ENCODE measurements around the gene IGFBPL1.
"Not testable (repeated sequence)": the region's sequence is repeated elsewhere in the genome, so short reads cannot be mapped to it uniquely, and the experiment has no call there.

Gene IGFBPL1

DNA sequence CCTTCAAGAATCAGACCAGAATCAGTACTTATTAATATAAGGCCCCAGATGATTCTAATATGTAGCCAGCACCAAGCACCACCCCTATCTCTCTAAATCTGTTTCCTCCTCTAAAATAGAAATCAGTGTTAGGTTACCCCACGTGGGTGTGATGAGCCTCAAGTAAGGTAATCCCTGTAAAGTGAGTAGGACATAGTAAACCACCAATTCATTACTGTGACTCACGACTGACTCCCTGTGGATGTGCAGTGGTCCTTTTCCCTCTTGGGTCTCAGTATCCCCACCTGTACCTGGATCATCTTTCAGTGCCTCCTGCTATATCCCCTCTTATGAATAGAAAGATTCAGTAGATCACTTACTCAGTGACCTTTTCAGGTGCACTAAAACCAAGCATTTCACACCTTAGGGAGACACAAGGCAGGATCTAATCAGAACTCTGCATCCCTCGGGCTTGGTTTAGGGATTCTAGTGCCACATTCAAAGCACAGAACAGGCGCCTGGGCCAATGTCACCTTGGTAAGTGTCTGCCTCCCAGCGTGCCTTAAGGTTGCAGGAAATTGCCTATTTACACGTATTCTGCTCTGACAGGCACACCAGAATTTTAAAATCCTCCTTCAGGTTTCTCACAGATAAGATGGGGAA is 43.9 kb downstream of the IGFBPL1 start:
- DNase-seq (ENCODE audit: low spot score), result no peak

DNA sequence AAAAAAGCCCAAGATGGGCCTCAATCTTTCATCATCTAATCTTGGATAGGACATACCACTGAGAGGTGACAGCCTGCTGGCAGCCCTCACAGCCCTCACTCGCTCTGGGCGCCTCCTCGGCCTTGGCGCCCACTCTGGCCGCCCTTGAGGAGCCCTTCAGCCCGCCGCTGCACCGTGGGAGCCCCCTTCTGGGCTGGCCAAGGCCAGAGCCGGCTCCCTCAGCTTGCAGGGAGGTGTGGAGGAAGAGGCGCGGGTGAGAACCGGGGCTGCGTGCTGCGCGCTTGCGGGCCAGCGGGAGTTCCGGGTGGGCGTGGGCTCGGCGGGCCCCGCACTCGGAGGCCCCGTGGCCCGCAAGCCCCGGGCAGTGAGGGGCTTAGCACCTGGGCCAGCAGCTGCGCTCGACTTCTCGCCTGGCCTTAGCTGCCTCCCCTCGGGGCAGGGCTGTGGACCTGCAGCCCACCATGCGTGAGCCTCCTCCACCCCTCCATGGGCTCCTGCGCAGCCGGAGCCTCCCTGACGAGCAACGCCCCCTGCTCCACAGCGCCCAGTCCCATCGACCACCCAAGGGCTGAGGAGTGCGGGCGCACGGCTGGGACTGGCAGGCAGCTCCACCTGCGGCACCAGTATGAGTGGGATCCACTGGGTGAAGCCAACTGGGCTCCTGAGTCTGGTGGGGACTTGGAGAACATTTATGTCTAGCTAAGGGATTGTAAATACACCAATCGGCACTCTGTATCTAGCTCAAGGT is 46.7 kb downstream of the IGFBPL1 start:
- DNase-seq (ENCODE audit: low spot score), result not testable (repeated sequence)

DNA sequence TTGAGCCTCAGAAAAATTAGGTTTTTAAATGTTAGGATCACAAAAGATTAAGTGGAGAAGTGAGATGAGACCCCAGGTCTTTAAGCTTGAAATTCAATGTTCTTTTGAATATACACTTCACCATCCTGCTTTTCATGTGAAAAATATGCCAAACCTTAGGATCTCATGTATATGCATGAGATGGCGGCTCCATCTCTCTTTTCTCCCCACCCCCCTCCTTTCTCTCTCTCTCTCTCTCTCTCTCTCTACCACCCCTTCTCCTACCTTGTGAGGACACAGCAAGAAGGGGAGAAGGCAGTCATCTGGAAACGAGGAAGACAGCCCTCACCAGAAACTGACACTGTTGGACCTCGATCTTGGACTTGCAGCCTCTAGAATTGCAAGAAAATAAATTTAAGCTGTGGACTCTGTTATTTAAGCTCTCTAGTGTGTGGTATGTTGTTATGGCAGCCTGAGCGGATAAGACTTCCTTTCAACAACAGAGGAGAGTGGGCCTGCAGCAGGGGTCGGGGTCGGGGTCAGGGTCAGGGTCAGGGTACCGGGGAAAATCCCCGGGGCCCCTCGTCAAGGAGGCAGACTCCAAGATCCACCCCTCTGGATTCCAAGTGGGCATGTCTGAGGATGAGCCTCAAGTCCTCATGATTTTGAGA is 48.1 kb downstream of the IGFBPL1 start:
- no peak for DNase-seq (ENCODE audit: low spot score)

DNA sequence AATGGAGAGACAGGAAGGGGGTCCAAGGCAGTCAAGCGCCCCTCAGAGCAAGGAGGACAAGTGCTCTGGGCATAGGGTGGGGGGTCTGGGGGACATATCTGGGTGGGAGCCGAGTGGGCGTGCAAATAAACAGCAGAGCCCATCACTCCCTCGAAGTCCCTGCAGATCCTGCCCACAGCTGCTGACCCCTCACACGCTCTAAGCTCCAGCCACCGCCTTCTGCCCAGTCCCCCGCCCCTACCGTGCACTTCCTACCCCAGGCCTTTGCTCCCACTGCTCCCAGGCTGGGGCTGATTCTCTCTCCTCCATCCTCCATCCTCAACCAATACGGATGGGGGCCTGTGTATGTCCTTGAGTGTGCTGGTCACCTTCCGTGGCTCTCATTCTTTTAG is 48.7 kb downstream of the IGFBPL1 start:
- DNase-seq (ENCODE audit: low spot score), result no peak

DNA sequence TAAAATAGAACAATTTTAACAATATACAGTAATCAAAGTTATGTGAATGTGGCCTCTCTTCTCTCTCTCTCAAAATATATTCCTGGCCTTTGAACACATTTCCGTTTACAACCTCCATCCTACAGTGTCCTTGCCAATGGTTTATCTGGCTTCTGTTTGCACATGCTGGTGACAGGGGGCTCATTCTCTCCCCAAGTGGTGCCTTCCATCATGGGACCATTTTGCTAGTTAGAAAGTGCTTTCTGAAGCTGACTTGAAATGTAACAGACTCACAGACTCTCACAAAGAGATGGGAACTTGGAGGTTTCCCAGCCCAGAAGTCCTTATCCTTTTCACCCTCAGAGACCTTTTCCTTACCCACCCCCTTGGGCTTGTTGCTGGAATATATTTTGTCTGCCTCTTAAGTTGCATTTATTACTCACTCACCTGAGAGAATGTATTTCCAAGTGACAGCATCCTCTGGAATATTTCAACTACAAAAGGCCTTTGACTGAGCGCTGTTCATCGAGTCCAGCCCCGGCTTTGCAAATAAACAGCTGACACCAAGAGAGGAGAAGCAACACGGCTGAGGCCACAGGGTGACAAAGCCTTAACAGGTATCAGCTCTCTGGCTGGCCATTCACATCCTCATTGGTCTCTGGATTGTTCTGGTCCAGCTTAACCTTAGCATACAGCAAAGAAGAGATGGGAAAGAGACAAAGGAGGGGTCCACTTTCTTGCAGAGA is 49.2 kb downstream of the IGFBPL1 start:
- no peak for DNase-seq (ENCODE audit: low spot score)

DNA sequence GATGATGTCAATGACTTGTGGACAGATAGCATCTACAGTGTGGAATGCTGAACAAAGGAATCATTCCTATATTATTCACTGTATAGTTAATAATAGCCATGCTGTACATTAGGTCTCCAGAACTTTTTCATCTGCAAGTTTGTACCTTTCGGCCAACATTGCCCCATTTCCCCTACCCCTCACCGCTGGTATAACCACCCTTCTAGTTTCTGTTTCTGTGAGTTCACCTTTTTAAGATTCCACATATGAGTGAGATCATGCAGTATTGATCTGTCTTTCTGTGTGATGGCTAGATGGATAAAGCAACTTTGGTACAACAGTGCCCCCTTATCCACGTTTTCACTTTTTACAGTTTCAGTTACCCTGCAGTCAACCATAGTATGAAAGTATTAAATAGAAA is 50.6 kb downstream of the IGFBPL1 start:
- no peak for DNase-seq (ENCODE audit: low spot score)

DNA sequence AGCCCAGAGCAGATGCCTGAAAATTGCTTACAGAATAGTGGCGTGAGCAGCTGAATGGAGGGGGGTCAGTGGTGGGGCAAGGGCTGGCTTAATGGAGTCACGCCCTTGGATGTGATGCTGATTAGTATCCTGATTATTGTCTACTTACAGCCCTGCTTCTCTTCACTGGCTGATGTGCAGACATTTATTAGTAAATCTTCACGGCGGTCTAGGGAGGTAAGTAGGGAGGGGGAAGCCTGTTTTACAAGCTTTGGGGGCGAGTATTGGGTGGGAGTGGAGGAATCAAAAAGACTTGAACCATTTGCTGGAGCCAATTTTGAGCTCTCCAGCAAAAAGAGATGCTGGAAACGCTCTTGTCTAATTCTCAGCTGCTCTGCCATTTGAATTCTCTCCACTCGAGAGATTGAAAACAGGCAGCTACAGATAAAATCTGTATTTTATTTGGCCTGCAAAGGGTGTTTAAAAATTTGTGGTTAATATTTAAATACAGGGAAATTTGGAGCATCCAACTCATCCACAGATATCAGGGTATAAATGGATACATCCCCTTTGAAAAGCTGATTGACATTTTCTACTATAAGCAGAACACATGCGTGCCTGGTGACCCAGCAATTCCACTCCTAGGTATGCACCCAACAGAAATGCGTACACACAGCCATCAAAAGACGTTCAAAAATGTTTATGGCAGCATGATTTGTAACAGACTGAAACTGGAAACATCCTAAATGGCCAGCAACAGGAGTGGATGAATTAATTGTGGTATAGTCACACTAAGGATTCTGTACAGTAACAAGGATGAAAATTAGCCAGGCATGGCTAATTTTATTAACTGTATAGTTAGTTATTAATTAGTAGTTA is 51.3 kb downstream of the IGFBPL1 start:
- DNase-seq (ENCODE audit: low spot score), result no peak

DNA sequence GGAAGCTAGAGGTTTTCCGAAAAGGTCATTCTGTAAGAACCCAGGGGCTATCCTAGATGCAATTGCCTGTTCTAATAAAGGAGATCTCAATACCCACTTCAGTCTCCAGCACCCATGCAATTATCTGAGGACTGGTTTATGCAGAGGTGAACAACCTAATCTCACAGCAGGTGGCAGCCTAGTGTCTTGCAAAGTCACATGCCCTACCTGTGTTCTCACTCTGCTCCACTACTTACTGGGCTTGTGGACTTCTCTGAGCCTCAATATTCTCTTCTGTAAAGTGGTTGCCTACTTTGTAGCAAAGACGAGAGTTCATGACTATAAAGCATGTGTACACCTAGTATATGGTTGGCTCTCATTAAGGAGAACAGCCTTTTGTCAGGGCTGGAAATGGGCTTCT is 52.8 kb downstream of the IGFBPL1 start:
- DNase-seq (ENCODE audit: low spot score), result no peak

DNA sequence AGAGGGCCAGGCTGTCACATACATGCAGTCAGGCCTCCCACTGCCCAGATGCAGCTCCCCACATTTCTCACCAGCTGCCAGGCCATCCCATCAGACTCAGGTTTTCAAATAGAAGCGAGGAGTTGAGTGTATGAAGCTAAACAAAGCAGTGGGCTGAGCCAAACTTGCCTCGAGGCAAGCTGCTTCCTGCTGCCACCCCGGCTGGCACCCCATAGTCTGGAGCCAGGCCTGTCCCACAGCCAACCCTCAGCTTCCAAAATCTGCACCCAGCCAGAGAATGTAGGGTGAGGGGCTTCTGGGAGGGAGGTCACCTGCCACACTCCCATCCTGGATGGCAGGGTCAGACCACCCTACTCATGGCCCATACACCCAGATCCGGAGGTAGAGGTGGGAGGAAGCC is 54.1 kb downstream of the IGFBPL1 start:
- DNase-seq (ENCODE audit: low spot score), result no peak

DNA sequence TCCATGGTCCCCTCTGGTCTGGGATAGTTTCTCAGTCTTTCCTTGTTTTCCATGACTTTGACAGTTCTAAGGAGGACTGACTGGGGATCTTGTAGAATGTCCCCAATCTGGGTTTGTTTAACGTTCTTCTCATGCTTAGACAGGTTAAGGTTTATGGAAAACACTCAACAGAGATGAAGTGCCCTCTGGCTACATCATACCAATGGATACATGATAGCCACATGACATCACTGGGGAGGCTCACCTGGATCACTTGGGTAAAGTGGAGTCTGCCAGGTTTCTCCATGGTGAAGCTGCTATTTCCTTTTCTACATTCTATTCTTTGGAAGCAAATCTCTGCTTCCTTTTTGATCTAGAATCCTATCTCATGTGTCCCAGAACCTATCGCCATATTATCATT is 55.5 kb downstream of the IGFBPL1 start:
- no peak for DNase-seq (ENCODE audit: low spot score)

DNA sequence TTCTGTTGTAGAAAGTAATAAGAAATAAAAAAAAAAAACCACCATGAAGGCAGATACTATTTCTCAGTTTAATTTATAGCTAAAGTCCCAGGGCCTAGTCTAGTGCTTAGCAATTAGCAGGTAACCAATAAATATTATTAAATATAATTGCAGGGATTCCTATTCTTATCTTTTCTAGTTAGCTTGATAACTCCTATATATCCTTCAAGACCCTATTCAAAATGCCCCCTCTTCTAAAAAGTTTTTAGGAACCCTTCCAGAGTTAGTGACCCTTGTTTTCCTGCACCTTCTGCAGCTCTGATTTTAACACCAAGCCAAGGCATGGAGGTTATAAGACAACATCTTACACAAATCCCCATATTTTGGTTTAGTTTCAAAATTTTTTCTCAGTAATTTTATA is 56.4 kb downstream of the IGFBPL1 start:
- DNase-seq (ENCODE audit: low spot score), result no peak

DNA sequence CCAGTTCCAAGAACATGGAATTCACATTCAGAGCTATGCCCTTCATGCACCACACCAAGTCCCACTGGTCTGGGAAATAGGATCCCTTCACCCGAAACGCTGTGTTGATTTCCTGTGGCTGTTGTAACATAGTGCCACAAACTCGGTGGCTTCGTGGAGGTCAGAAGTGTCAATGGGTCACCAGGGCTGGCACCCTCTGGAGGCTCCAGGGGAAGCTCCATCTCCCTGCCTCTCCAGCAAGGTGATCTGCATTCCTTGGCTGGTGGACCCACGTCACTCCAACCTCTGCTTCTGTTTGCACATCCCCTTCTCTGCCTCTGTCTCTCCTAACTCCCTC is 60.7 kb downstream of the IGFBPL1 start:
- no peak for DNase-seq (ENCODE audit: low spot score)

DNA sequence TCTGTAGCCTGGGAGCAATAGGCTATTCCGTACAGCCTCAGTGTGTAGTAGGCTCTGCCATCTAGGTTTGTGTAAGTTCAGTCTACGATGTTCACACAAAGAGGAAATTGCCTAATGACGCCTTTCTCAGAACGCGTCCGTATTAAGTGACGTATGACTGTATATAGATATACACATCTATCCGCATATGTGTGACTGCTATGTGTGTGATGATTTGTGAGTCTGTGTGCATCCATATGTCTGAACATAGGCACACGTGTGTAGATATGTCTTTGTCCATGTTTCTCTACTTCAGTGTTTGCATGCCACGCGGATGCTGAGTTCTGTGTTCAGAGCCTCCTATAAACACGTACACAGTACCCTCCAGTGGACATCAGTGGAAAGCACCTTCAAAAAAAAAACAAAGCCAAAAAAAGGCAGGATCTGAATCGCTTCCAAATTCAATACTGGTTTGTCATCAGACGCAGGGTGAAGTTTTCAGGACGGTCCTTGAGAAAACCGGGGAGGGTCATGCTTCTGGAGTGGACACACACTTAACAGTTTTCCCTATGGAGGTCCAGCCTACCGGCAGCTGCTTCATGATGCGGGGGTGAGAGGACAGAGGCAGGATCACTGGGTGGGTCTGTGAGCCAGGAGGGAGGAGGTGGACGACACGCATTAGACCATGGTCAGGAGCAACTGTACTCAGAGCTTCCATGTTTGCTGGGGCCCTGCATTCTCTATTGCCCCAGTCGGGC is 61.2 kb downstream of the IGFBPL1 start:
- DNase-seq (ENCODE audit: low spot score), result peak; percentile 77

DNA sequence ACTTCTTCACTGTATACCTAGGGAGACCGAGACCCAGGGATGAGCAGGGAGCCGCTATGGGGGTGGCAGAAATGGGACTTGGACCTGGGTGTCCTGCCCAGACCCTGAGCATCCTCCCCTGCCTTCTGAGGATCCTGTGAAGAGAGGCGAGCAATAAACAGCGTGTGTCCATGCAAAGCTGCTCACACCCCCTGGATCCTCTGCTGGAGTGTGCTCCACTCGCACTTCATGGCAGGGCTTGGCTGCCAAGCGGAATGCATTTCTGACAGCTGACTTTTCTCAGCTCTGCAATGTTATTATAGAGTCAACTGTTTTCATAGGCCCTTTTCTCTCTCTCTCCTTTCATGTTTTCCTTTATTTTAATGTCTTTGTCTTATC is 62.8 kb downstream of the IGFBPL1 start:
- DNase-seq (ENCODE audit: low spot score), result no peak

DNA sequence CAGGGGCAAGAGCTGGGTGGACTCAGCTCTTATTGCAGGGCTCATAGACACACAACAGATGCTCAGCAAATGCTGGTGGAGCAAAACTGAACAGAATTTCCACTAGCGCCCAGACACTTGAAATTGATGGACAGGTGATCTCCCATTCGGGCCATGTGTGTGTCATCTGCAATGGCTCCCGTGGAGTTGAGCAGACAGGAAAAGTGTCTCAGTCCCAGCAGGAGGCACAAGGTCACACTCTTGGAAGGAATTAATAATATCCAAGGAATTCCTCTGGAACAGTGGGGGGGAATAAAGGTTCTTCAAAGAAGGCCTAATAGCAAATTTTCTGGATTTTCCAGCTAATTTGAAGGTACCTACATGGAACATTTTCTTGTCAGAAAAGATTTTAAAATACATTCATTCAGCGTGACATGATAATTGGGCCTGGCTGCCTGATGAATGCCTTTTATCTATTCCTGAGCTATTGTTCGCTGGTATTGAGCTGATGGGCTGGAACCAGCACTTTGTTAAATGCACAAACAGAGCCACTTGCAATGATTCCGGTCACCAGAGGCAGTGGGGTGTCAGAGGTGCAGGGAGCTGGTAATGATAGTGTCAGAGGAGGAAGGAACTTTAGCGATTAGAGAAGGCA is 63.3 kb downstream of the IGFBPL1 start:
- no peak for DNase-seq (ENCODE audit: low spot score)

DNA sequence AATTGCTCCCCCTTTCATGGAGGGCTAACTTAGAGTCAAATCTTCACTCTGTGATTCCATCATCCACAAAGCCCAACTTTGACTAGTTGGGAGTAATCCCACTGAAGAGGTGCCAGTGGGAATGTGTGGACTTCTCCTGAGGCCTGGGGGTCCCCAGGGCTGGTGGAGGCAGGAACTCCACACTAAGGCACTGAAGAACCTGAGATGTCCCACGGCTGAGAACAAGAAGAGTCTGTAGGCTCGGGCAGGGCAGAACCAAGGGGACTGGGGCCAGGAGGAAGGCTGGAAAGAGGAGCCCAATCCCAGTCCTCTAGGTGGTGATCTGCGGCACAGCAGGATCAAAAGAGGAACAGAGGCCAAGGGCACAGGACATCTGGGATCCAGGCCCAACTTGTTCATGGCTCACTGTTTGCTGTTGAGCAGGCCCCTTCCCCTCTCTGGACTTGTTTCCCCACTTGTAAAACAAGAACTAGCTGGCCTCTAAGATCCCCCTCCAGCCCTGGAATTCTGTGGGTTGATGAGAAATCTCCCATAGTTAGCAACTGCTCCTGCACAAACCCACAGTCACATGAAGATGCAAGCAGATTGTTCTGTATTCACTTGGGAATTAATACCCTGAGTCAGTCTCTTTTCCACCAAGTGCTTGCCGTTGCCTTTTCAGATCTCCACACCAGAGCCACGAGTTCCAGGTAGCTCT is 64.4 kb downstream of the IGFBPL1 start:
- no peak for DNase-seq (ENCODE audit: low spot score)

DNA sequence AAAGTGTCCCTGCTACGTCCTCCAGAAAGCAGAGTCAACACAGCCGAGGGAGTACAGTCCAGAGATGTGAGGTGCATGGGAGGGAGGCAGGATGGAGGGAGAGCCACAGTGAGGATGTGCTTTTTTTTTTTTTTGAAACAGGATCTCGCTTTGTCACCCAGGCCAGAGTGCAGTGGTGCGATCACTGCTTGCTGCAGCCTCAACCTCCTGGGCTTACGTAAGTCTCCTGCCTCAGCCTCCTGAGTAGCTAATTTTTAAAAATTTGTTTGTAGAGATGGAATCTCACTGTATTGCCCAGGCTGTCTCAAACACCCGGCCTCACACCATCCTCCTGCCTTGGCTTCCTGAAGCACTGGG is 65.0 kb downstream of the IGFBPL1 start:
- DNase-seq (ENCODE audit: low spot score), result no peak

DNA sequence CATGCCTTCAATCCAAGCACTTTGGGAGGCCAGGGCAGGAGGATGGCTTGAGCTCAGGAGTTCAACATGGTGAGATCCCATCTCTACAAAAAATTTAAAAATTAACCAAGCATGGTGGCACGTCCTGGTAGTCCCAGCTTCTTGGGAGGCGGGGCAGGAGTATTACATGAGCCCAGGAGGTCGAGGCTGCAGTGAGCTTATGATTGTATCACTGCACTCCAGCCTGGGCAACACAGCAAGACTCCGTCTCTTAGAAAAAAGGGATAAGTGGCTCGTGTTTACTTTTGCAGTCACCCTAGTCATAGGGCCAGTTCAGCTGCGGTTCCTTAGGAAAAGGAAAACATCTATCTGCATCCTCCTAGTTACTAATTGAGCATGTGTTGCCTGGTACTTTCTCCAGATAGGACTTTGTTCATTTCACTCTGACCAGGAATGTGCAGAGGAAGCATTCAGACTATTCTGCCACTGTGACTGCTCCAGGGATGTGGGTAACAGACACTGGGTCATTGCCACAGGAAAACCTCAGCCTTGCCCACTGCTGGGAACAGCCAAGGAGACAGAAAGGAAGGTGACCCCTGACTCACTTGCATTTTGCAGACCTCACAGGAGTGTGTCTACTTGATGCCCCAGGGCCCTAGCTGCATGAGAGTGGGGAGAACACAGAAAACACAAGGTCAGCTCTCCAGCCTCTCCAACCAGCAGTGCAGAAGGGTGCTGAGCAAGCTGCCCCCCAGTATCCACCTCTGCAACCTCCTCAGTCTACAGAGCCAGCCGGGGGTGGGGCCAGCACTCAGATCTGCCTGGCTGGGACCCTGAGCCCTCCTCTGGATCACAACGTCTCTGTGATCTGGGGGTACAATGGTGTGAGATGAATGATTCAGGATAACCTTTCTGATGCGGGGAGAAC is 65.6 kb downstream of the IGFBPL1 start:
- no peak for DNase-seq (ENCODE audit: low spot score)
